DMS114 treated with DMSO at 0.1 percent for 48 hours (cell line): ENCODE measurements around the gene BLTP3A.
"Not testable (repeated sequence)": the region's sequence is repeated elsewhere in the genome, so short reads cannot be mapped to it uniquely, and the experiment has no call there.

ENCODE experiments used
- DNase-seq: peaks from one replicate; lab custom pipeline; 2025; ENCODE audit not compliant: unreplicated experiment; lab: John Stamatoyannopoulos, UW

Gene BLTP3A

GRCh38 chr6:34791701-34792604, at the start of gene BLTP3A:
TSS of gene BLTP3A (plus strand) at chr6:34792083. CDS start at chr6:34792251, 168 bp downstream.
- peak; percentile 66 for DNase-seq

- DNase-seq: no peak
Observed at GRCh38 chr6:34742094-34742493, 49.8 kb upstream of the BLTP3A start.

DNA sequence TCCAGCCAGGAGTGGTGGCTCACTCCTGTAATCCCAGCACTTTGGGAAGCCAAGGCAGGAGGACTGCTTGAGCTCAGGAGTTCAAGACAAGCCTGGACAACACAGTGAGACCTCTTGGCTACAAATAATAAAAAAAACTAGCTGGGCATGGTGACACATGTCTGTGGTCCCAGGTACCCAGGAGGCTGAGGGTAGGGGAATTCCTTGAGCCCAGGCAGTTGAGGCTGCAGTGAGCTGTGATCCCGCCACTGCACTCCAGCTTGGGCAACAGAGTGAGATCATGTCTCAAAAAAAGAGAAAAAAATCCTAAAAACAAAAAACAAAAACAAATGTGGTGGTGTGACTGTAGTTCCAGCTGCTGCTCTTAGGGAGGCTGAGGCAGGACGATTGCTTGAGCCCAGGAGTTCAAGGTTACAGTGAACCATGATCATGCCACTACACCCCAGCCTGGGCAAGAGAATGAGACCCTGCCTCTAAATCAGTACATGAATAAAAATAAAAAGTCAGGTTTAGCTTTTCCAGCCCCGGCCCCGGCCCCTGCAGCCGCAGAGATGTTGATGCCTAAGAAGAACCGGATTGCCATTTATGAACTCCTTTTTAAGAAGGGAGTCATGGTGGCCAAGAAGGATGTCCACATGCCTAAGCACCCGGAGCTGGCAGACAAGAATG, 48.1 kb upstream of the BLTP3A start:
- no peak for DNase-seq

DNA sequence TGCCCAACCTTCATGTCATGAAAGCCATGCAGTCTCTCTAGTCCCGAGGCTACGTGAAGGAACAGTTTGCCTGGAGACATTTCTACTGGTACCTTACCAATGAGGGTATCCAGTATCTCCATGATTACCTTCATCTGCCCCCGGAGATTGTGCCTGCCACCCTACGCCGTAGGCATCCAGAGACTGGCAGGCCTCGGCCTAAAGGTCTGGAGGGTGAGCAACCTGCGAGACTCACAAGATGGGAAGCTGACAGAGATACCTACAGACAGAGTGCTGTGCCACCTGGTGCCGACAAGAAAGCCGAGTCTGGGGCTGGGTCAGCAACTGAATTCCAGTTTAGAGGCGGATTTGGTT, 47.6 kb upstream of the BLTP3A start:
- not testable (repeated sequence) for DNase-seq

DNA sequence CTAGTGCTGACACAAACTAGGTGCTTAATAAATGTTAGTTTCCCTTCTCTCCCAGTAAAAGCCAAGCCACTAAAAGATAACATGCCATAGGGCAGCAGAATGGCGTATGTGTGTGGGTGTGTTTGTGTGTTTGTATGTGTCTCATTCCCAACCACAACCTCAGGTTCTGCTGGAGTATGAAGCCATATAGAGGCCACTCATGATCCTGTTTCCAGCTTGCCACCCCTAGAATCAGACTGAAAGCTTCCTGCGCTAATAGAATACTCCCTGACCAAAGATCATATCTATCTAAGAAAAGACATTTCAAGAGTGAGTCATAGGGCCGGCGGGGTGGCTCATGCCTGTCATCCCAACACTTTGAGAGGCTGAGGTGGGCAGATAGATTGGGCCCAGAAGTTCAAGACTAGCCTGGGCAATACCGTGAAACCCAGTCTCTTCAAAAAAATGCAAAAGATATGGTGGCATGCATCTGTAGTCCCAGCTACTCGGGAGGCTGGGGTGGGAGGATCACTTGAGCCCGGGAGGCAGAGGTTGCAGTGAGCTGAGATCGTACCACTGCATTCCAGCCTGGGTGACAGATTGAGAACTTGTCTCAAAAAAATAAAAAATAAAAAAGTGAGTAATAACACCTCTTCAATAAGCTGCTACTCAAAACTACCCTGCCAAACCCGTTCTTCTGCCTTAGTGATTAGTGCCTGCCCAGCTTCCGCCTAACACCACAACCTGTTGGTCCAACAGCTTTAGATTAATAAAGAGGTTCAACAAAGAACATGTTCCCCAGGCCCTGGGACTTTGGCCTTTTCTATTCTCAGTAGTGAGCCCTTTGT, 46.4 kb upstream of the BLTP3A start:
- no peak for DNase-seq

DNA sequence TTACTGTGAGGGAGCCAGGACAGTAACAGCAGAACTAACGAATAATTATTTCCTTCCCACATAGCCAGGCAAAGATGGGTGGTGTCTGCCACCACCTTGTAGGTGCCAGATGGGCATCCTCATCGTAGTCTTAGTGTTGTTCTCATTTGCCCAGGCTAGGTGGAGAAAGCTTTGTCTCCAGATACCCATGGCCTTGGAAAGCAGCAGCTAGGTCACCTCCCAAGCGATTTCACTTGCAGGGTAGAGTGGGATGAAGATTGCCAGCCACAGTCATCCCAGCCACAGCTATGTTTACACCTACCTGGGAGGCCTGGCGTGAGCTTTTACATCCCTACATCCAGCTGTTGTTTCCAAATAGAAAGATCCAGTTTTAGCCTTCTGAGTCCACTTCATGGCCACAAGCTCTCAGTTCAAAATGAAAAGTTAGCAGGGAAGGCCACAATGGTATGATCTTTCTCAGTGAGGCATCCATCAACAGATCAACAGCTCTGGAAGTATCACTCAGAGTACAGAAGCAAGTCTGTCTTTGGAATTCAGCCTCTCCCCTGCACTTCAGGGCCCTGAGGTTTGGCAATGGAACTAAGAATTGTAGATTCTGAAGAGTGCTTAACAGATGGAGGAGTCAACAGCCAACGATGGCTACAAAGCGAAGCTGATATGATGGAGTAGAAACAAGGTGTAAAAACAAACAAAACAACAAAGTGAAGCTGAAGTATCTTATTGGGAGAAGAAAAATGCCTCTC, 45.6 kb upstream of the BLTP3A start:
- DNase-seq: no peak

GRCh38 chr6:34748757-34749156, 43.1 kb upstream of the BLTP3A start:
- no peak for DNase-seq

GRCh38 chr6:34756513-34756856, 35.4 kb upstream of the BLTP3A start:
- peak; percentile 29 for DNase-seq

DNA sequence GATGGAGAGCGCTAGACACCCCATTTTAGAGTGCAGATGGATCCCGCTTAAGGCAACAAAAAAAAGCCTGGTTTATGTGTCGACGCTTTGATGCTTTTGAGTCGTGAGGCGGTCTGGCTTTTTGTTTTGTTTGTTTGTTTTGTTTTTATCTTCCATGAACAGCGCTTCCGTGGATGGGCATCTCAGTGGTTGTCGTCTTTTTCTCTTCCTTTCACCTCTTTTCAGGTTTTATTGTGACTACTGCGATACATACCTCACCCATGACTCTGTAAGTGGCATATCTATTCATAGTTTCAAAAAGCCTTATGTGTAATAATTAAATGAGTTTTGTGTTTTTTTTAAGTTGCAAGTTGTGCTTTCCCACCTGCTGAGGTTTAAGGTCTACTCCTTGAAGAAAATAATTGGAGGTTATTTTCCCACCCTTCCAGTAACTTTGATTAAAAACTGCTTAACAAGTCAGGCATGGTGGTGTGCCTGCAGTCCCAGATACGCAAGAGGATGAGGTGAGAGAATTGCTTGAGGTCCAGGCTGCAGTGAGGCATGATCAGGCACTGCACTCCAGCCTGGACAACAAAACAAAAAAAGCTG, 34.1 kb upstream of the BLTP3A start:
- no peak for DNase-seq

DNA sequence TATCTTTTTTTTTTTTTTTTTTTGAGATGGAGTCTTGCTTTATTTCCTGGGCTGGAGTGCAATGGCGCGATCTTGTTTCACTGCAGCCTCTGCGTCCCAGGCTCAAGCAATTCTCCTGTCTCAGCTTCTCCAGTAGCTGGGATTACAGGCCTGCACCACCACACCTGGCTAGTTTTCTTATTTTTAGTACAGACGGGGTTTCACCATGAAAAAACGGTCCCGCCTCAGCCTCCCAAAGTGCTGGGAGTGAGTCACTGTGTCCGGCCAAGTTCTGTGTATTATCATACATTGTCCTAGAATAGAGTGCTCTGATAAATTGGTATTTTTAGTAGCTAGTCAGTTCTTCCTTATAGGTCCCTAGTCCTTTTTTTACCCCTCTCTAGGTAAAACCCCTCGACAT, 31.8 kb upstream of the BLTP3A start:
- no peak for DNase-seq

GRCh38 chr6:34761681-34762080, 30.2 kb upstream of the BLTP3A start:
- DNase-seq: not testable (repeated sequence)

DNA sequence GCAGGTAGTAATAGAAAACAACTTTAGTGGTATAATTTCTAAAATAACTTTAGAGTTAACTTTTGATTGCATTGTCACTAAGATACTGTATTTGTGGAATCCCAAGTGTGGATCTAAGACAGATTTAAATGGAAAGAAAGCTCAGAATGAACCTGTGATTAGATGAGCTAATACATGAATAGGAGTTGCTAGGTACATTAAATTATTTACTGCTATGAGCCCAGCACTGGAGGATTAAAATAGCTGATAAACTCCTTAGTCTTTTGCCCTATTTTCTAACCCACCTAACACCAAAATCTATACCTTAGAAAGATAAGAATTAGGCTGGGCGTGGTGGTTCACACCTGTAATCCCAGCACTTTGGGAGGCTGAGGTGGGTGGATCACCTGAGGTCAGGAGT, 23.7 kb upstream of the BLTP3A start:
- DNase-seq: no peak

DNA sequence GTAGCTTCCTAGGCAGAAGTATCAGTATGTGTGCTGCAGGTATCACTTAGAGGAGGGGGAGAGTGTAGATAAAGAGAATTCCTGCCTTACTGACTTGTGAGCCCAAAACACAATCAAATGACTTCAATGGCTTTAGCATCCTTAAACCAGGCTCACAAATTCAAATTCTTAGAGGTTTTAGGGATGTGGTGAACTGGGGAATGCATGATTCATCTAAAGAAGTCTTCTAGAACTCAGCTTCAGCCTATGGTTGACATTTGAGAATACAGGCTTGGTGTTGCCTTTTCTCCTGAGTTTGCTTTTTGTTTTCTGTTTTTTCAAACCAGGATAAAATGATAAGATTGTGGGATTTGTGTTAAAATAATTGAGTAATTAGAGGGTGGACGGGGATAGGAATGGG, 20.2 kb upstream of the BLTP3A start:
- no peak for DNase-seq

GRCh38 chr6:34772940-34773339, 18.9 kb upstream of the BLTP3A start:
- DNase-seq: no peak

GRCh38 chr6:34773916-34774315, 18.0 kb upstream of the BLTP3A start:
- no peak for DNase-seq

DNA sequence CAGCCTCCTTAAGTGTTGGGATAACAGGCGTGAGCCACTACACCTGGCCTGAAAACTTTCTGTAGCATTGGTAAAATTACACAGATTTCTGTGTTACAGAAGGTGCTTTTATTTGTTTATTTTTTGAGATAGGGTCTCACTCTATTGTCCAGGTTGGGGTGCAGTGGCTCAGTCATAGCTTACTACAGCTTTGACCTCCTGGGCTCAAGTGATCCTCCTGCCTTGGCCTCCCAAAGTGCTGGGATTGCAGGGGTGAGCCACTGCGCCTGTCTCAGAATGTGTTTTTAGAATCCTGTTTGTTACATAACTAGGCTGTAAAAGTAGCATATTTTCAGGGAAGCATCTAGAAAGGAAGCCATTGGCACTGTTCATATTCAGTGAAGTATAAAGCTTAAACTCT, 16.9 kb upstream of the BLTP3A start:
- no peak for DNase-seq

GRCh38 chr6:34785375-34785774, 6.5 kb upstream of the BLTP3A start:
- DNase-seq: not testable (repeated sequence)

DNA sequence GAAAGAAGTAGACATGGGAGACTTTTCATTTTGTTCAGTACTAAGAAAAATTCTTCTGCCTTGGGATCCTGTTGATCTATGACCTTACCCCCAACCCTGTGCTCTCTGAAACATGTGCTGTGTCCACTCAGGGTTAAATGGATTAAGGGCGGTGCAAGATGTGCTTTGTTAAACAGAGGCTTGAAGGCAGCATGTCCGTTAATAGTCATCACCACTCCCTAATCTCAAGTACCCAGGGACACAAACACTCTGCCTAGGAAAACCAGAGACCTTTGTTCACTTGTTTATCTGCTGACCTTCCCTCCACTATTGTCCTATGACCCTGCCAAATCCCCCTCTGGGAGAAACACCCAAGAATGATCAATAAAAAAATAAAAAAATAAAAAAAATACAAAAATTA, 4.7 kb upstream of the BLTP3A start:
- not testable (repeated sequence) for DNase-seq

DNA sequence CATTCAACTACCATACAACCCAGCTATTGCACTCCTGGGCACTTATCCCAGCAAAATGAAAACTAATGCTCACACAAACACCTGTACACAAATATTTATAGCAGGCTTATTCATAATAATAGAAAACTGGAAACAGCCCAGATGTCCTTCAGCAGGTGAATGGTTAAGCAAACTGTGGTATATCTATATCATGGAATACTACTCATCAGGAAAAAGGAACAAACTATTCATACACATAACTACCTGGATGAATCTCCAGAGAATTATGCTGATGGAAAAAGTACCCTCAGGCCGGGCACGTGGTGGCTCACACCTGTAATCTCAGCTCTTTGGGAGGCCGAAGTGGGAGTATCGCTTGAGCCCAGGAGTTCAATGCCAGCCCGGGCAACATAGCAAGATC, 3.8 kb upstream of the BLTP3A start:
- DNase-seq: no peak

DNA sequence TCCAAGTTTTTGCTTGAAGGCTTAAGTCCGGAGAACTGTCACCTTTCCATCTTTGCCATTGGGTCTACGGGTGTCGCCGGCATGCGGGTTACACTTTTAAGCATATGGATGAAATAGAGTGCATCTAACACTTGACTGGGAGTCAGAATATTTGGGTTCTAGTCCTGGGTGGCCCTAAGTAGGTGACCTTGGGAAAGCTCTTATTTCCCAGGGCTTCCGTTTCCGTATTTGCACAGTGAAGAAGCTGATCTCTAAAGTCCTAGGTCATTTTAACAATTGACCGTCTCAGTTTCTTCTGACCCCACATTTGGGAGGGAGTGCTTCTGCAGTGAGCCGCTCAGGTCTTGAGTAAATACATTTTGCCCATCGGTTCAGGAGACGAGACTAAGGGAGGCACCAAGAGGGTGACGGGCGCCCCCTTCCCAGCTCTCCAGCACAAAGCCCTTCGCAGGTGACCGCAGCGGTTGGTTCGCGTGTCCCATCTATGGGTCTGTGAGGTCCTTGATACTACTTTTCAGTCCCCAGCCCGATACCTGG, 651 bp upstream of the BLTP3A start:
- peak; percentile 53 for DNase-seq
